ENCODE results near the gene IAPP.
"Not testable (repeated sequence)": the region's sequence is repeated elsewhere in the genome, so short reads cannot be mapped to it uniquely, and the experiment has no call there.

IAPP gene

GRCh38 chr12:21372602-21373001 lies at the start of gene IAPP:
Gene IAPP (plus strand): TSS chr12:21372902. CDS start chr12:21373352, 450 bp downstream.
- no peak for FAIRE-seq

GRCh38 chr12:21323736-21324135 lies 49.0 kb upstream of the IAPP start:
- no peak for FAIRE-seq
- no peak for DNase-seq (ENCODE audit: insufficient read length, low spot score)

More at GRCh38 chr12:21372602-21373001, at the start of gene IAPP:
- no peak for DNase-seq (ENCODE audit: insufficient read length, low spot score)

GRCh38 chr12:21324551-21324950 lies 48.2 kb upstream of the IAPP start:
- FAIRE-seq (no peak), DNase-seq (ENCODE audit: insufficient read length, low spot score) (no peak)

GRCh38 chr12:21328578-21328977 lies 44.1 kb upstream of the IAPP start:
- no peak for FAIRE-seq
- no peak for DNase-seq (ENCODE audit: insufficient read length, low spot score)

- no peak for DNase-seq (ENCODE audit: insufficient read length, low spot score)
- FAIRE-seq, result no peak
Measured at GRCh38 chr12:21330682-21331253, 41.9 kb upstream of the IAPP start.

GRCh38 chr12:21334771-21335325 lies 37.9 kb upstream of the IAPP start, which contains the start of gene SLCO1A2:
Gene SLCO1A2 (minus strand): TSS chr12:21334917. CDS start chr12:21334647, 270 bp downstream.
- no peak for FAIRE-seq

GRCh38 chr12:21336656-21337055 lies 36.0 kb upstream of the IAPP start:
- DNase-seq (ENCODE audit: insufficient read length, low spot score), result no peak
- no peak for FAIRE-seq

More at GRCh38 chr12:21334771-21335325, 37.9 kb upstream of the IAPP start, which contains the start of gene SLCO1A2:
- DNase-seq (ENCODE audit: insufficient read length, low spot score), result no peak

- FAIRE-seq (no peak), DNase-seq (ENCODE audit: insufficient read length, low spot score) (no peak)
Measured at GRCh38 chr12:21337453-21337852, 35.2 kb upstream of the IAPP start.

GRCh38 chr12:21337959-21338744 lies 34.5 kb upstream of the IAPP start:
- FAIRE-seq (no peak), DNase-seq (ENCODE audit: insufficient read length, low spot score) (no peak)

GRCh38 chr12:21339921-21340320 lies 32.8 kb upstream of the IAPP start:
- FAIRE-seq (no peak), DNase-seq (ENCODE audit: insufficient read length, low spot score) (no peak)

- DNase-seq (ENCODE audit: insufficient read length, low spot score) (no peak), FAIRE-seq (no peak)
Measured at GRCh38 chr12:21340403-21340802, 32.3 kb upstream of the IAPP start.

GRCh38 chr12:21341769-21342168 lies 30.9 kb upstream of the IAPP start:
- DNase-seq (ENCODE audit: insufficient read length, low spot score) (no peak), FAIRE-seq (no peak)

GRCh38 chr12:21343636-21344035 lies 29.1 kb upstream of the IAPP start:
- DNase-seq (ENCODE audit: insufficient read length, low spot score) (no peak), FAIRE-seq (no peak)

- no peak for DNase-seq (ENCODE audit: insufficient read length, low spot score)
- no peak for FAIRE-seq
Measured at GRCh38 chr12:21346542-21347205, 26.0 kb upstream of the IAPP start.

GRCh38 chr12:21350975-21351374 lies 21.7 kb upstream of the IAPP start:
- FAIRE-seq, result no peak
- no peak for DNase-seq (ENCODE audit: insufficient read length, low spot score)

- FAIRE-seq (no peak), DNase-seq (ENCODE audit: insufficient read length, low spot score) (no peak)
Measured at GRCh38 chr12:21353487-21353886, 19.2 kb upstream of the IAPP start.

- no peak for FAIRE-seq
- no peak for DNase-seq (ENCODE audit: insufficient read length, low spot score)
Measured at GRCh38 chr12:21353948-21354347, 18.8 kb upstream of the IAPP start.

- DNase-seq (ENCODE audit: insufficient read length, low spot score) (no peak), FAIRE-seq (no peak)
Measured at GRCh38 chr12:21354641-21355040, 18.1 kb upstream of the IAPP start.

GRCh38 chr12:21360632-21361031 lies 12.1 kb upstream of the IAPP start:
- not testable (repeated sequence) for FAIRE-seq; DNase-seq (ENCODE audit: insufficient read length, low spot score)

GRCh38 chr12:21369141-21369980 lies 3.3 kb upstream of the IAPP start:
- FAIRE-seq (no peak), DNase-seq (ENCODE audit: insufficient read length, low spot score) (no peak)

Measured in GM19239 (cell line).